Lower leg skin (tissue), 3 donors: ENCODE measurements around the gene IL12RB2.

Source experiments
- POLR2A ChIP-seq, 2 donors: fragments of 450-650 bp; IDR thresholded peaks; one replicate each; pipeline ENCODE4 v1.6.1; 2016 to 2017; ENCODE audit warnings: antibody characterized with exemption in 2 of 2, mild to moderate bottlenecking in 1 of 2, moderate library complexity in 1 of 2
- TF ChIP-seq, protein P1 (sequence below), 3 donors: fragments of 450-650 bp; IDR thresholded peaks; one replicate each; pipeline ENCODE4 v1.5.1; 2016; ENCODE audit warnings: antibody characterized with exemption in 3 of 3, mild to moderate bottlenecking in 3 of 3, moderate library complexity in 2 of 3

DNA sequence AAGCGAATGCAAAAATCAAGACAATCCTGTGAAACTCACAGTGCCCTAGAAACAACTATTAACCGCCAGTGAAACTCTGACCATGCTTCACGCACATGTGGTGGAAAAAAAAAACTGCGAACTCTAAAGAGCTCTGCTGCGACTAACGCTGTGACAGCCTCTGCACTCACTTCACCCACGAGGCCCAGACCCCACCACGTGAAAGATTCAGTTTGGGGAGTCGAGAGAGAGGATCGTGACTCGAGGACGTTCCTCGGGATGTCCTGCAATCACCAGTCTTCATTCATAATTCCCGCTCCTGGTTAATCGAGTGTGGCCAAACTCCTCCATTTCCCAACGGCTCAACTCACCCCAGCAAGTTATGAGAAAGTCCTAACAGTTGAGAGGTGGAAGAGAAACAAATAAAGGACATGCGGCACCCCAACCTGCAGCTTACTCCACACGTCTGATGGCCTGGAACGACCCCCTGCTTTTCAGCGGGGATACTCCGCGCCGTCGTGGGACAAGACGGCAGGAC is 121.4 kb downstream of the IL12RB2 start:
- TF ChIP-seq, protein P1, sequence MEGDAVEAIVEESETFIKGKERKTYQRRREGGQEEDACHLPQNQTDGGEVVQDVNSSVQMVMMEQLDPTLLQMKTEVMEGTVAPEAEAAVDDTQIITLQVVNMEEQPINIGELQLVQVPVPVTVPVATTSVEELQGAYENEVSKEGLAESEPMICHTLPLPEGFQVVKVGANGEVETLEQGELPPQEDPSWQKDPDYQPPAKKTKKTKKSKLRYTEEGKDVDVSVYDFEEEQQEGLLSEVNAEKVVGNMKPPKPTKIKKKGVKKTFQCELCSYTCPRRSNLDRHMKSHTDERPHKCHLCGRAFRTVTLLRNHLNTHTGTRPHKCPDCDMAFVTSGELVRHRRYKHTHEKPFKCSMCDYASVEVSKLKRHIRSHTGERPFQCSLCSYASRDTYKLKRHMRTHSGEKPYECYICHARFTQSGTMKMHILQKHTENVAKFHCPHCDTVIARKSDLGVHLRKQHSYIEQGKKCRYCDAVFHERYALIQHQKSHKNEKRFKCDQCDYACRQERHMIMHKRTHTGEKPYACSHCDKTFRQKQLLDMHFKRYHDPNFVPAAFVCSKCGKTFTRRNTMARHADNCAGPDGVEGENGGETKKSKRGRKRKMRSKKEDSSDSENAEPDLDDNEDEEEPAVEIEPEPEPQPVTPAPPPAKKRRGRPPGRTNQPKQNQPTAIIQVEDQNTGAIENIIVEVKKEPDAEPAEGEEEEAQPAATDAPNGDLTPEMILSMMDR (IDR thresholded peaks at IDR 0.05), result no peak
- TF ChIP-seq POLR2A (IDR thresholded peaks at IDR 0.05), result no peak
